ENCODE results near the gene CLK4.
A peak's percentile ranks its signal among the peaks of the same experiment; 100 is the strongest.

CLK4 gene

GRCh38 chr5:178577944-178578343 is 48.9 kb downstream of the CLK4 start:
- no peak for TF ChIP-seq Cebpa-rat (IDR thresholded peaks at IDR 0.05)
- H3K36me3 ChIP-seq, result no peaks in the 10 kb centered on the region
- H3K4me1 ChIP-seq, result no peaks in the 10 kb centered on the region
- H3K9ac ChIP-seq, result no peak overlapping the region
- H3K9me3 ChIP-seq, result peaks cover 16% of the 10 kb centered on the region
- H3K4me3 ChIP-seq, result no peak overlapping the region
- no peak overlapping the region for H3K27ac ChIP-seq
- no peak overlapping the region for H3K4me2 ChIP-seq
- H4K20me1 ChIP-seq, result no peaks in the 10 kb centered on the region
- H3K27me3 ChIP-seq, result no peaks in the 10 kb centered on the region

DNA sequence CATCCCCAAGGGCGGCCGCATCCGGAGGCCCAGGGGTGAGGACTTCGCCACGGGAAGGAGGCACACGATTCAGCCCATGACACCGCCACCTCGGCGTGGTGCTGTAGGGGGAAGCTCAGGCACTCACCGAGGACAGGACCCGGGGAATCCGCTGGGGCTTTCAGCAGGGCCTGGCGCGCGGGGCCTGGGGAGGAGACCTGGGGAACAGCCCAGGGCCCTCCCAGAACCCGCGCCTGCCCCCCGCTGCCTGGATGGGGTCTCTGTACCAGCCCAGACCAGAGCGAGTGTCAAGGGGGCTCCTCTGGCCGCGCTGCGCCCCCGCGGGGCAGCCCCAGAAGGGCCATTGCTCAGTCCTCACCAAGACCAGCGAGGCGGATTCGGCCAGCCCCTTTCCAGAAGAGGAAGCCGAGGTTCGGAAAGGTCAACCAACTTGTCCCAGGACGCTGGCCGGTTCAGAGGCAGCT is 49.4 kb downstream of the CLK4 start:
- H3K4me2 ChIP-seq, result no peak overlapping the region
- TF ChIP-seq Cebpa-rat (IDR thresholded peaks at IDR 0.05), result no peak
- H3K9me3 ChIP-seq, result peaks cover 21% of the 10 kb centered on the region
- no peaks in the 10 kb centered on the region for H4K20me1 ChIP-seq
- H3K27me3 ChIP-seq, result no peaks in the 10 kb centered on the region
- H3K9ac ChIP-seq, result no peak overlapping the region
- H3K4me3 ChIP-seq, result no peak overlapping the region
- no peaks in the 10 kb centered on the region for H3K36me3 ChIP-seq
- H3K4me1 ChIP-seq, result no peaks in the 10 kb centered on the region
- H3K27ac ChIP-seq, result no peak overlapping the region

GRCh38 chr5:178576591-178577351 is 50.1 kb downstream of the CLK4 start:
- Histone ChIP-seq H3K4me2 (no peak overlapping the region), H3K27me3 (no peaks in the 10 kb centered on the region), H4K20me1 (no peaks in the 10 kb centered on the region), H3K9me3 (peaks cover 25% of the 10 kb centered on the region), H3K4me3 (no peak overlapping the region), H3K27ac (no peak overlapping the region), H3K9ac (no peak overlapping the region), H3K4me1 (no peaks in the 10 kb centered on the region), H3K36me3 (no peaks in the 10 kb centered on the region)
- TF ChIP-seq Cebpa-rat (IDR thresholded peaks at IDR 0.05), result no peak

DNA sequence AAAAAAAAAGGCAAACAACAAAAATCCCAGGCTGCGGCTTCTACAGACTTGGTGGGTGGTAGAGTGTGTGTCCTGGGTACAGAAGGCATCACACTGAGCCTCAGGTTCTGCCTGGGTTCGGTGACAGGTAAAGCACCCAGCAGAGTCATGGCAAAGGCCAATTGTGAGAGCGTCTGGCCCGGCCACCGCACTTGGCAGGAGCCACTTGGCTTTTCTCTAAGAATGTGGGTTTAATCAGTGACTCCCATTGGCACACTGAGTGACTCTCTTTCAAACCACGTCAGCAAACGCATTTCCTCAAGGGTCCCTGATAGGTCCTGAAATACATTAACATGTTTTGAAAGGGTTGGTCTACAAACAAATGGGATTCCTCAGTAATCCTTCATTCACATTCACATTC is 53.6 kb downstream of the CLK4 start:
- H3K4me3 ChIP-seq, result no peak overlapping the region
- H3K9ac ChIP-seq, result no peak overlapping the region
- H3K27me3 ChIP-seq, result no peaks in the 10 kb centered on the region

GRCh38 chr5:178572617-178573016 is 54.2 kb downstream of the CLK4 start:
- TF ChIP-seq Cebpa-rat (IDR thresholded peaks at IDR 0.05), result no peak
- Histone ChIP-seq H3K4me3 (no peak overlapping the region), H3K4me1 (no peaks in the 10 kb centered on the region), H3K9ac (no peak overlapping the region), H3K27me3 (no peaks in the 10 kb centered on the region), H3K36me3 (no peaks in the 10 kb centered on the region), H3K4me2 (no peak overlapping the region), H4K20me1 (no peaks in the 10 kb centered on the region), H3K27ac (no peak overlapping the region), H3K9me3 (peaks cover 25% of the 10 kb centered on the region)

More for the DNA sequence above, 53.6 kb downstream of the CLK4 start:
- no peak overlapping the region for H3K4me2 ChIP-seq
- H3K9me3 ChIP-seq, result peaks cover 25% of the 10 kb centered on the region
- no peaks in the 10 kb centered on the region for H4K20me1 ChIP-seq
- no peak for TF ChIP-seq Cebpa-rat (IDR thresholded peaks at IDR 0.05)
- H3K27ac ChIP-seq, result no peak overlapping the region
- no peaks in the 10 kb centered on the region for H3K36me3 ChIP-seq
- no peaks in the 10 kb centered on the region for H3K4me1 ChIP-seq

GRCh38 chr5:178569485-178569884 is 57.4 kb downstream of the CLK4 start:
- Histone ChIP-seq H3K27ac (no peak overlapping the region), H3K4me2 (no peak overlapping the region), H3K27me3 (no peaks in the 10 kb centered on the region), H3K36me3 (no peaks in the 10 kb centered on the region), H3K4me1 (no peaks in the 10 kb centered on the region), H3K9ac (no peak overlapping the region), H4K20me1 (no peaks in the 10 kb centered on the region), H3K9me3 (peaks cover 12% of the 10 kb centered on the region), H3K4me3 (no peak overlapping the region)
- TF ChIP-seq Cebpa-rat (IDR thresholded peaks at IDR 0.05), result no peak

DNA sequence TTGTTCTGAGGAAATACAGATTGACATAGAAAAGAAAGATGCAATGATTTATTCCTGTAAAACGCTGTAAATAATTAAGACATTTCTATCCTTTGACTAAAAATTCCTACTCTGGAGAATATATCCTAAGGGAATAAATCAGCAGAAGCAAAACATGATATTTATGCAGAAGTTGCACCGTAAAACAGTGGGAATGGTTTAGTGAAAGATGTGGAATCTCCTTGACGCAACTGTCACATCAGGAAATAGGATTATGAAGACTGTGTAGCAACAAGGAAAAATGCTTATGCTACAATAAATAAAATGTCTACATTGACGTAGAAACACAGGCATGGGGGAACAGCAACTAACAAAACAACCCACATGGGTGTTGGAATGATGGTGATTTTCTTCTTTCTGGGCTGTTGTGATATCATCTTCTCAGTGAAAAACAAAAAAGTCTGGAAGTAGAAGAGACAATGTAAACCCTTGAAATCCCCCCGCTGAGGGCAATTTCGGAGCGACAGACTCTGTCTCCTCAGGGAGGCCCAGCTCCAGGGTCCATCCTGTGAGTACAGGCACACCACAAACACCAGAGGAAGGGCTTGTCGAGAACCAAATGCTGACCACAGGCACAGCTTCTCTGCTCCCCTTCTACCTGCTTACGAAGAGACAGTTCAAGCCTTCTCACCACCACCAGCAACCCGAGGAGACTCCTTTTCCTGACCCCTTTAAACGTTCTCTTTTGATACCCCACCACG is 61.9 kb downstream of the CLK4 start:
- H3K36me3 ChIP-seq, result no peaks in the 10 kb centered on the region
- H3K4me3 ChIP-seq, result no peak overlapping the region
- peaks cover 12% of the 10 kb centered on the region for H3K4me1 ChIP-seq
- H3K27ac ChIP-seq, result no peak overlapping the region
- H3K27me3 ChIP-seq, result no peaks in the 10 kb centered on the region
- H3K4me2 ChIP-seq, result no peak overlapping the region
- no peak overlapping the region for H3K9ac ChIP-seq
- no peak for TF ChIP-seq Cebpa-rat (IDR thresholded peaks at IDR 0.05)
- H3K9me3 ChIP-seq, result peaks cover 12% of the 10 kb centered on the region
- H4K20me1 ChIP-seq, result no peaks in the 10 kb centered on the region

- Histone ChIP-seq H3K27ac (no peak overlapping the region), H3K27me3 (no peaks in the 10 kb centered on the region), H3K4me3 (no peak overlapping the region), H3K9me3 (peaks cover 12% of the 10 kb centered on the region), H3K4me2 (no peak overlapping the region), H3K36me3 (no peaks in the 10 kb centered on the region), H4K20me1 (no peaks in the 10 kb centered on the region), H3K4me1 (peaks cover 12% of the 10 kb centered on the region), H3K9ac (no peak overlapping the region)
- TF ChIP-seq Cebpa-rat (IDR thresholded peaks at IDR 0.05), result no peak
Observed at GRCh38 chr5:178564397-178564796, 62.5 kb downstream of the CLK4 start.

GRCh38 chr5:178563621-178564020 is 63.2 kb downstream of the CLK4 start:
- Histone ChIP-seq H3K9ac (no peak overlapping the region), H3K27me3 (no peaks in the 10 kb centered on the region), H3K36me3 (no peaks in the 10 kb centered on the region), H4K20me1 (no peaks in the 10 kb centered on the region), H3K4me1 (peaks cover 12% of the 10 kb centered on the region), H3K4me3 (no peak overlapping the region), H3K9me3 (peaks cover 12% of the 10 kb centered on the region), H3K27ac (no peak overlapping the region), H3K4me2 (no peak overlapping the region)
- no peak for TF ChIP-seq Cebpa-rat (IDR thresholded peaks at IDR 0.05)

DNA sequence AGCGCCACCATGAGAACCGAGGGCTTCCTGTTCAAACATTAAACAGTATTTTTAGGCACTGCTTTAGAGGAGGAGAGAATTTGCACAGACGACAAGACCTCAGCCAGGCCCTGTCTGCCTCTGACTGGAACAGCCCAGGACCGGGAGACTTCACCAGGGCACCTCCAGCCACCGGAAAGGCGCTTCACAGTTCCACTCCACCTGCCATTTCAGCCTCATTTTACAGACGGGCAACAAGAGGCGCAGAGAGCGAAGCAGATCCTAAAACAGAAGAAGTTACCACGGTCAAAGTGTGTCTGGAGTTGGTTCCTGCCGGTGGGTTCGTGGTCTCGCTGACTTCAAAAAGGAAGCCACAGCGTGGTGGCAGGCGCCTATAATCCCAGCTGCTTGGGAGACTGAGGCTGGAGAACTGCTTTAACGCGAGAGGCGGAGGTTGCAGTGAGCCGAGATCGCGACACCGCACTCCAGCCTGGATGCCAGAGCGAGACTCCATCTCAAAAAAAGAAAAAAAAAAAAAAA is 65.0 kb downstream of the CLK4 start:
- Histone ChIP-seq H3K9ac (no peak overlapping the region), H3K4me2 (peak overlapping the region; percentile 8; the same call in 1 of the 2 replicates), H3K36me3 (no peaks in the 10 kb centered on the region), H3K9me3 (peaks cover 12% of the 10 kb centered on the region), H3K27ac (no peak overlapping the region), H3K4me1 (peaks cover 12% of the 10 kb centered on the region), H3K27me3 (no peaks in the 10 kb centered on the region), H3K4me3 (no peak overlapping the region), H4K20me1 (no peaks in the 10 kb centered on the region)
- TF ChIP-seq Cebpa-rat (IDR thresholded peaks at IDR 0.05), result no peak
